Measurements from ENCODE around the gene NHERF2.

NHERF2 gene

DNA sequence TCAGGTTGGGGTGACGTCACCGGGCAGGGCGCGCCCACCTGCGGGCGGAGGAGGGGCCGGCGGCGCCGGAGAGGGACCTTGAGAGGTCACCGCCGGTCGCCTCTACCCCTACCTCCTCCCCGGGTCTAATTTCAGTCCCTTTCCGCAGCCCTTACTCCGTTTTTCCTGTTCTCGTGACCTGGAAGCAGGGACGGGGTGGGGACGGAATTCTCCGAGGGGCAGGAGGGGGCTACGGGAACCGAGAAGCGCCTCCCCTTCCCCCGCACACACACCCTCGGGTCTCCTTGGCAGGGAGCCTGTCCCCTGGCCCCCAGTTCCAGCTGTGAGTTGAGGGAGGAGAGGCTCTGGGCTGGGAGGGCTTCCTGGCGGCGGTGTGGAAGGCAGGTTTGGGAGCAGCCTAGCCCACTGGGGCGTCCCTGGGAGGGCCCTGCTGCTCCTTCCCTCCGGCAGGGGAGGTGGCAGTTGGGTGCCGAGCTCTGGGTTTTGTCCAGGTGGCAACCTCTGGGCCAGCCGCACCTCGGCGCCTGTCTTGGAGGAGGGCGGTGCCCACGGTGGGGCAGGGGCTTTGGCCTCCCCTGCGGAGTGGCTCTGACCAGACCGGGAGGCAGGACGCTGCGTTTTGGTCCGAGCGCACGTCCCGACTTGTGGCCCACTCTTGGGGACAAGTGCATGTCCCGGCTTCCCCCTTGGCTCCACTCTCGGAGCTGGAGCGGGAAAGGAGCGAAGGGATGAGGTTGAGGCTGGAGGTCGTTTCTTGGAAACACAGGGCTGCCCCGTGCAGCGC is 36.2 kb upstream of the NHERF2 start:
- no CpG with 5 or more reads among the region's 50 CpGs for WGBS, 2 donors (ENCODE audit: extremely low coverage in 2 of 2, insufficient read length in 2 of 2, insufficient replicate concordance in 1 of 2)
- no peak overlapping the region for H4K91ac ChIP-seq (ENCODE audit: low read depth, low read length, poor library complexity)
- H2BK15ac ChIP-seq (ENCODE audit: low read length) = peak overlapping the region; percentile 88
- H3K4me2 ChIP-seq (ENCODE audit: insufficient read depth, low read length, poor library complexity, severe bottlenecking) = peak overlapping the region; percentile 80
- peak overlapping the region; percentile 73 for H2BK12ac ChIP-seq (ENCODE audit: low read length)
- peak overlapping the region; percentile 50 for H3K9ac ChIP-seq (ENCODE audit: low read depth, low read length, poor library complexity)
- H3K79me1 ChIP-seq (ENCODE audit: low read depth, low read length) = peaks cover 4% of the 10 kb centered on the region
- peak overlapping the region; percentile 41 to 78 for H3K4me3 ChIP-seq (ENCODE audit: low read length in 2 of 2)
- peak overlapping the region; percentile 98 for H2BK5ac ChIP-seq (ENCODE audit: low read length)
- H3K14ac ChIP-seq (ENCODE audit: low read length) = peak overlapping the region; percentile 76
- H2AFZ ChIP-seq (ENCODE audit: low read length) = peak overlapping the region; percentile 87
- peak overlapping the region; percentile 97 for H3K18ac ChIP-seq (ENCODE audit: low read length)
- H3K4me1 ChIP-seq (ENCODE audit: control insufficient read depth in 2 of 2, insufficient read depth in 1 of 2, low read depth in 1 of 2, low read length in 2 of 2) = peaks cover 12 to 18% of the 10 kb centered on the region in 2 donors
- peaks cover 18 to 23% of the 10 kb centered on the region in 2 donors for H3K36me3 ChIP-seq (replicated peaks in 1 of 2; ENCODE audit: control insufficient read depth in 2 of 2, insufficient read depth in 2 of 2, low read length in 2 of 2)
- no peak overlapping the region for H4K8ac ChIP-seq (ENCODE audit: low read depth, low read length)
- peak overlapping the region; percentile 96 for H3K23ac ChIP-seq (ENCODE audit: low read depth, low read length, poor library complexity)
- DNase-seq (ENCODE audit: low spot score) = no peak
- H3K27me3 ChIP-seq (ENCODE audit: control insufficient read depth in 3 of 3, insufficient read depth in 3 of 3, low read depth in 1 of 3, low read length in 3 of 3) = peaks cover 18 to 37% (median 34%) of the 10 kb centered on the region in 3 experiments
- peak overlapping the region; percentile 94 for H2AK5ac ChIP-seq (ENCODE audit: low read depth, low read length)
- peak overlapping the region; percentile 88 for H2BK120ac ChIP-seq (ENCODE audit: low read depth, low read length)
- no peak overlapping the region for H3K27ac ChIP-seq (replicated peaks; ENCODE audit: low read length)
- peaks cover 0 to 4% of the 10 kb centered on the region in 2 donors for H3K9me3 ChIP-seq (replicated peaks in 1 of 2; ENCODE audit: control insufficient read depth in 2 of 2, insufficient read depth in 1 of 2, low read depth in 1 of 2, low read length in 2 of 2)
- no peak overlapping the region for H3K4ac ChIP-seq (ENCODE audit: low read length)

DNA sequence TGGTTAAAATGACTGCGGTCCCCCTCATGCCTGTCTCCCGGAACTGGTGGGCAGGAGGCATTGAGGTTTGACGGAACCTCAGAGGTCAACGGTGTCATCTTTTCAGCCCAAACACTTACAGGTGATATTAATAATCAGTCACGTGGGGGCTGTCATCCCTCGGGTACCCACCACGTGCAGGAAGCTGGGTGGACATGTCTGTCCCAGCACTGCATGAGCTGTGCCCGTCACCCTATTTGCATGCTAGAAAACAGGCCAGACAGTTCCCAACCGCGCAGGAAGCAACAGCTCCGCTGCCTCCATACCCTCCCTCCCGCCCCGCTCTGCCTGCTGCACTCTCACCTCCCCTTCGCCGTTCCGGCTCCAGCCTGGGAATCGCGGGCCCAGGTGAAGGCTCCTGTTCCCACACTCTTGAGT is 35.6 kb upstream of the NHERF2 start:
- peak overlapping the region; percentile 96 for H3K23ac ChIP-seq (ENCODE audit: low read depth, low read length, poor library complexity)
- no peak overlapping the region for H3K14ac ChIP-seq (ENCODE audit: low read length)
- no peak for DNase-seq (ENCODE audit: low spot score)
- H2AFZ ChIP-seq (ENCODE audit: low read length) = peak overlapping the region; percentile 87
- peak overlapping the region; percentile 27 for H3K9ac ChIP-seq (ENCODE audit: low read depth, low read length, poor library complexity)
- H3K4me1 ChIP-seq (ENCODE audit: control insufficient read depth in 2 of 2, insufficient read depth in 1 of 2, low read depth in 1 of 2, low read length in 2 of 2) = peaks cover 12 to 18% of the 10 kb centered on the region in 2 donors
- no peak overlapping the region for H3K18ac ChIP-seq (ENCODE audit: low read length)
- H3K36me3 ChIP-seq (replicated peaks in 1 of 2; ENCODE audit: control insufficient read depth in 2 of 2, insufficient read depth in 2 of 2, low read length in 2 of 2) = peaks cover 12 to 17% of the 10 kb centered on the region in 2 donors
- peaks cover 18 to 37% (median 34%) of the 10 kb centered on the region in 3 experiments for H3K27me3 ChIP-seq (ENCODE audit: control insufficient read depth in 3 of 3, insufficient read depth in 3 of 3, low read depth in 1 of 3, low read length in 3 of 3)
- no peak overlapping the region for H3K27ac ChIP-seq (replicated peaks; ENCODE audit: low read length)
- no CpG with 5 or more reads among the region's 18 CpGs for WGBS, 2 donors (ENCODE audit: extremely low coverage in 2 of 2, insufficient read length in 2 of 2, insufficient replicate concordance in 1 of 2)
- H3K79me1 ChIP-seq (ENCODE audit: low read depth, low read length) = peaks cover 4% of the 10 kb centered on the region
- no peak overlapping the region for H3K4ac ChIP-seq (ENCODE audit: low read length)
- no peak overlapping the region for H4K91ac ChIP-seq (ENCODE audit: low read depth, low read length, poor library complexity)
- no peak overlapping the region for H3K4me2 ChIP-seq (ENCODE audit: insufficient read depth, low read length, poor library complexity, severe bottlenecking)
- H3K9me3 ChIP-seq (replicated peaks in 1 of 2; ENCODE audit: control insufficient read depth in 2 of 2, insufficient read depth in 1 of 2, low read depth in 1 of 2, low read length in 2 of 2) = peaks cover 0 to 4% of the 10 kb centered on the region in 2 donors
- H2BK120ac ChIP-seq (ENCODE audit: low read depth, low read length) = no peak overlapping the region
- no peak overlapping the region for H2BK15ac ChIP-seq (ENCODE audit: low read length)
- H2BK5ac ChIP-seq (ENCODE audit: low read length) = peak overlapping the region; percentile 98
- H3K4me3 ChIP-seq (ENCODE audit: low read length in 2 of 2) = peak overlapping the region; percentile 41 to 78
- no peak overlapping the region for H2BK12ac ChIP-seq (ENCODE audit: low read length)
- no peak overlapping the region for H4K8ac ChIP-seq (ENCODE audit: low read depth, low read length)
- H2AK5ac ChIP-seq (ENCODE audit: low read depth, low read length) = peak overlapping the region; percentile 73

DNA sequence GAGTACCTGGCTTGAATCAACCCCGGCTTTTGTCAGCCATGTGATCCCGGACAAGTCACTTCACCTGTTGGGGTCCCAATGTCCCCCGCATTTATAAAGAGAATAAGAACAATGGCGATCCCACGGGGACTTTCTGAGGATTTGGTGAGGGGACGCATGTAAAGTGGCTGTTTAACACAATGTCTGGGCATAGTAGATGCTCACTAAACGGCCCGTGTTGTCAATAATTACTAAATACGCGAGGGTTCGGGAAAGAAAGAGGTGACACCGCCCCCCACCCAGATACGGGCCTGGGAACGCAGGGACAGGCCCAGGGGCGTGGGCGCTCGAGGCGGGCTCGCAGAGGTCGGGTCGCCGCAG is 35.1 kb upstream of the NHERF2 start:
- Histone ChIP-seq H4K8ac (ENCODE audit: low read depth, low read length) (no peak overlapping the region), H3K4me2 (ENCODE audit: insufficient read depth, low read length, poor library complexity, severe bottlenecking) (peak overlapping the region; percentile 77), H3K27me3 (ENCODE audit: control insufficient read depth in 3 of 3, insufficient read depth in 3 of 3, low read depth in 1 of 3, low read length in 3 of 3) (peaks cover 18 to 37% (median 34%) of the 10 kb centered on the region in 3 experiments), H3K9me3 (replicated peaks in 1 of 2; ENCODE audit: control insufficient read depth in 2 of 2, insufficient read depth in 1 of 2, low read depth in 1 of 2, low read length in 2 of 2) (peaks cover 0 to 4% of the 10 kb centered on the region in 2 donors), H3K27ac (replicated peaks; ENCODE audit: low read length) (no peak overlapping the region), H2BK12ac (ENCODE audit: low read length) (peak overlapping the region; percentile 73), H3K79me1 (ENCODE audit: low read depth, low read length) (peaks cover 4% of the 10 kb centered on the region), H3K9ac (ENCODE audit: low read depth, low read length, poor library complexity) (peak overlapping the region; percentile 86), H4K91ac (ENCODE audit: low read depth, low read length, poor library complexity) (no peak overlapping the region), H3K14ac (ENCODE audit: low read length) (no peak overlapping the region), H3K4me1 (ENCODE audit: control insufficient read depth in 2 of 2, insufficient read depth in 1 of 2, low read depth in 1 of 2, low read length in 2 of 2) (peaks cover 12 to 18% of the 10 kb centered on the region in 2 donors), H3K4ac (ENCODE audit: low read length) (no peak overlapping the region), H2AK5ac (ENCODE audit: low read depth, low read length) (peak overlapping the region; percentile 75), H3K18ac (ENCODE audit: low read length) (peak overlapping the region; percentile 92), H2AFZ (ENCODE audit: low read length) (peak overlapping the region; percentile 81), H2BK120ac (ENCODE audit: low read depth, low read length) (no peak overlapping the region), H3K23ac (ENCODE audit: low read depth, low read length, poor library complexity) (peak overlapping the region; percentile 96), H3K36me3 (replicated peaks in 1 of 2; ENCODE audit: control insufficient read depth in 2 of 2, insufficient read depth in 2 of 2, low read length in 2 of 2) (peaks cover 8 to 13% of the 10 kb centered on the region in 2 donors), H2BK15ac (ENCODE audit: low read length) (peak overlapping the region; percentile 75), H3K4me3 (ENCODE audit: low read length in 2 of 2) (peak overlapping the region; percentile 33 to 74), H2BK5ac (ENCODE audit: low read length) (no peak overlapping the region)
- no peak for DNase-seq (ENCODE audit: low spot score)
- no CpG with 5 or more reads among the region's 22 CpGs for WGBS, 2 donors (ENCODE audit: extremely low coverage in 2 of 2, insufficient read length in 2 of 2, insufficient replicate concordance in 1 of 2)

Data from neuronal stem cell (in vitro differentiated cells).